VCaP (cell line): Measurements from ENCODE around the gene AK8.

ENCODE experiments used
- H3K27ac ChIP-seq: fragments of 450-650 bp; 2 replicates; pipeline ENCODE4 v1.5.1; 2017
- TF ChIP-seq, protein P1 (sequence below): fragments of 450-650 bp; conservative IDR thresholded peaks from 2 replicates; pipeline ENCODE4 v1.5.1; 2017; ENCODE audit warnings: mild to moderate bottlenecking, moderate library complexity

Gene AK8

DNA sequence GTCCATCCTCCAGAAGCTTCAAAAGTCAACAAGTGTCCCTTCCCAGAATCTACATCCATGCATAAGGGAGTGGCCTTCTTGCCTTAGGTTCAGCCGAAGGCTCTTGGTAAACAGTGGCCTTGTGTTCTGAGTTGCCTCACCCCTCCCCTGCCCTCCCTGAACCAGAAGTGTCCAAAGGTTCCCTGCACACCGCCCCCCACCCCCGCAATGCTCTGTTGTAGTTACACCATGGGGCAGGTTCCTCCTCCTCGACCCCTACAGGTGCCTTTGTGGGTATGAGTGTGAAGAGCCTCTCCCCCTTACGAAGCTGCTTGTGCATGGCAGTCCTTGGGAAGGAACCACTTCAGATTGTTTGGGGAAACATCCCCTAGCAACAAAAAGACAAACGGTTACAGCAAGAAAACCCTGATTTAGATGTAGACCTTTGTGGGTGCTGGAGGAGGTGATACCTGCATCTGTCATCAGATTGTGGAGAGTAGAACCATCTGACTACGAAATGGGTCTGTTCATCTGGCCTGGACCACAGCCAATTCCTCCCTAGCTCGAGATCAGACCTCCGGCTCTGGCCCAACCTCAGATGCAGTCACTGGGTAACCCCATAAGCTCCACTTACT is 7.7 kb upstream of the AK8 start:
- TF ChIP-seq, protein P1, sequence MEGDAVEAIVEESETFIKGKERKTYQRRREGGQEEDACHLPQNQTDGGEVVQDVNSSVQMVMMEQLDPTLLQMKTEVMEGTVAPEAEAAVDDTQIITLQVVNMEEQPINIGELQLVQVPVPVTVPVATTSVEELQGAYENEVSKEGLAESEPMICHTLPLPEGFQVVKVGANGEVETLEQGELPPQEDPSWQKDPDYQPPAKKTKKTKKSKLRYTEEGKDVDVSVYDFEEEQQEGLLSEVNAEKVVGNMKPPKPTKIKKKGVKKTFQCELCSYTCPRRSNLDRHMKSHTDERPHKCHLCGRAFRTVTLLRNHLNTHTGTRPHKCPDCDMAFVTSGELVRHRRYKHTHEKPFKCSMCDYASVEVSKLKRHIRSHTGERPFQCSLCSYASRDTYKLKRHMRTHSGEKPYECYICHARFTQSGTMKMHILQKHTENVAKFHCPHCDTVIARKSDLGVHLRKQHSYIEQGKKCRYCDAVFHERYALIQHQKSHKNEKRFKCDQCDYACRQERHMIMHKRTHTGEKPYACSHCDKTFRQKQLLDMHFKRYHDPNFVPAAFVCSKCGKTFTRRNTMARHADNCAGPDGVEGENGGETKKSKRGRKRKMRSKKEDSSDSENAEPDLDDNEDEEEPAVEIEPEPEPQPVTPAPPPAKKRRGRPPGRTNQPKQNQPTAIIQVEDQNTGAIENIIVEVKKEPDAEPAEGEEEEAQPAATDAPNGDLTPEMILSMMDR, result no peak
- H3K27ac ChIP-seq, result no peak overlapping the region

DNA sequence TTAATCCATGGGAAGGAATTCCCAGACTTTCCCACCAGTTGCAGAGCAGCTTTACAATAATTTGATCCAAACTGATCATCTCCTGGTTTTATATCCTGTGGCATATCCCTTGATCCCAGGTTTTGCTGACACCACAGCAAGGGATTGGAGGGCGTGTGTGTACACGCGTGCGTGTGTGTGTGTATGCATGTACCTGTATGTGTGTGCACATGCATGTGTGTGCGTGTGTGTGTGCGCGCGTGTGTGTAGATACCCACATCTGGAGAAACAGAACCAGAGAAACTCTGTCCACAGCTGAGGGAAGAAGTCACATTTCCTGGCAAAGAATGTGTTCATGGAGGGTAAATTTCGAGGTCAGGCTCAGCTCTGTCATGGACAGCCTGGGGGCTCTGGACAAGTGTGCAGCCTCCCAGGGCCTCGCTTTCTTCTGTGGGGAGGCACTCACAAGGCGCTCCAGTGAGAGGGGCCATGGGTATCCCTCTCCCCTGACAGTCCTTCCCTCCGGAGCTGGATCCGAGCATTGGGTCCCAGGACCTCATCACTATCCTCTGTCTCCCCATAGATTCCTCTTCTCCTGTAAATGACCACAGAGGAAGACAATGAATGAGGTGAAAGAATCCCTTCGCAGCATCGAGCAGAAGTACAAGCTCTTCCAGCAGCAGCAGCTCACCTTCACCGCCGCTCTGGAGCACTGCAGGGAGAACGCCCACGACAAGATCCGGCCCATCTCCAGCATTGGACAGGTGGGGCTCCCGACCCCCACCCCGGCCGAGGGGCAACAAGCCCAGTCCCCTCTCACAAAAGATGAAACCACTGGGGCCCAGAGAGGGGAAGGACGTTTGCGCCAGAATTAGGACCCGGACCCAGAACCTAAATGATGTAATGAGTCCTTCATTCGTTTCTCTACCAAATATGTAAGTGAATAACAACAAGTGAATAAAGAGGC is 5.5 kb upstream of the AK8 start:
- no peak overlapping the region for H3K27ac ChIP-seq
- TF ChIP-seq, protein P1, result no peak

DNA sequence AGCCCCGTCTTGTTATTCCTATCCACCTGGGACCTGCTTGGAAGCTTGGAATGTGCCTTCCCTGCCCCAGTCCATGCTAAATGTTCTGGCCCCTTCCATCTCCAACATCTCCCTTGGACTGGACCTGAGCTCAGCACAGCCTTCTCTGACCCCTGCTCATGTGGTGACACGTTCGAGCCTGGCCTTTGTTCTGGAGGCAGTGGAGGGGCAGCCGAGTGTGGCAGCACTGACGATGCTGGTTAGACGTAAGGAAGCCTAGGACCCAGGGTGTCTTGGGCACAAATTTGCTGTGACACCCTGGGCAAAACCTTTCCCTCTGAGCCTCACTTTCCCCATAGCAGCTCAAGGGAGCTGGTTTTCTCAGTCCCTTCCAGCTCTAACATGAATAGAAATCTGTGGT is 4.5 kb upstream of the AK8 start:
- H3K27ac ChIP-seq, result no peak overlapping the region
- TF ChIP-seq, protein P1, result no peak

DNA sequence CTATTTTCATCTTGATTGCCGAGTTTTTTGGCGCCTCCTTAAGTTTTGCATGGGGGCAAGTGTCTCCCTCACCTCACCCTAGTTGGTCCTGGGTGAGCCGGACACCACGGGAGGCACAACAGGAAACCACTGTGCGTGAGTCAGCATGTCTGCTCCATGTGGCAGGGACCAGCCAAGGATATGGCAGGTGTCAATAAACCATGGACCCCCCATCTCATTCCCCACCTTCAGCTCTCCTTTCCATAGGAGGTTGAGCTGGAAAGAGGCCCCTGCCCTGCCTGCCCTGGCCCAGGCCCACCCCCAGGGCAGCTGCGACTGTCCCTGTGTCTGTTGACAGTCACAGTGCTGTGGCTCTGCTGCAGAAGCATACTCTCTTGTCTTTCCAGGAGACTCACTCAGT is 3.7 kb upstream of the AK8 start:
- no peak overlapping the region for H3K27ac ChIP-seq
- TF ChIP-seq, protein P1, result no peak

DNA sequence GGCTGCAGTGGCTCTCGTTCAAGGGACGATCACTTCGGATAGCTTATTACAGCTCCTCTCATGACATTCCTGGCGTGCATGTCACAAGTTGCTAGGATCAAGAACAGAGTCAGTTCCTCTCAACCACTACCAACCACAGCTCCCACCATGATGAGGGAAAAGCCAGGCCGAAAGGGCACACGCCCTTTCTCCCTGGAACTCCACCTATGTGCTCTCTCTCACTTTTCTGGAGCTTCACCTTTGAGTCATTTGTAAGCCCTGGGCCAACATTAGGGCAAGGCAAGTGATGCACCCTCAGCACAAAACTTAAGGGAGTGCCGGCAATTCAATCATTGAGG is 2.2 kb upstream of the AK8 start:
- H3K27ac ChIP-seq, result no peak overlapping the region
- TF ChIP-seq, protein P1, result no peak

DNA sequence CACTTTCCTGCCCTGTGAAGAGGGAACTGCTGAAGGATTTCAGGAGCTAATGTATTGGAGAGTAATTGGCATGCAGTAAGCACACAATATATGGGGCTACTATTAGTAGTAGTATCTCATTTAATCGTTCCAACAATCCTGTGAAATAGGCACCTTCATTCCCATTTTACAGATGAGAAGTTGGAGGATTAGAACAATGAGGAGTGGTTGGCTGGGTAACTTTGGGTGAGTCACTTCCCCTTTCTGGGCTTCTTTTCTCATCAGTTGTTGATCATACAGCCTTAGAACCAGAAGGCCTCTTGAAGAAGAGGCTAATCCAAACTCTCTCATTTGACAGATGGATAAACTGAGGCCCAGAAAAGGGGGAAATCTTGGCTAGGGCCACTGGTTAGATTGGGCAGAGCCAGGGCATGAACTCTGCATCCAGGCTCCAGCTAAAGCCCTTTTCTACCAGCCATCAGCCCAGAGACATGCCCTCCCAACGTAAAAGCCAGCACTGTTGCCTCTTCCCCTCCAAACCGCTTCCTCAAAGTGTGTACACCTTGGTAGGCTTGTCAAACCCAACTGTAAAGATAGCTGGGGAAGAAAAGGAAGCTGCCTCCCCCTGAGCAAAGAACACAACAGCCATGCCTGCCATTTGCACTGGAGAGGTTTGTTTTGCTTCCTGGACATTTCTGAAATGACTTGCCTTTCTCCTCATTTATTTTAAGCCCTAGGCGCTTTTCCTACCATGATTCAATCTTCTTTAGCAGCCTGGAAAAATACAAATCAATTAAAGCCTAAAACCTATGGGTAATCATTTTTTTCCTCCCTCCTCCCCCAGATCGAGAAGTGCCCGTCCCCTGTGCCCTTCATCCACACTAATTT is 1.6 kb upstream of the AK8 start:
- H3K27ac ChIP-seq, result no peak overlapping the region
- TF ChIP-seq, protein P1, result no peak
